ENCODE measurements around the gene HOXD1. TPM values are rescaled to one million over a fixed set of nuclear protein-coding genes. Genes with fewer than 3 reads are reported as not detected.

The HOXD1 gene
- total and polyA plus RNA-seq, 2 donors (not counting 3 experiments of a cell fraction or from before 2014, with no cell fraction given) = 6.6 to 10.4 TPM

- POLR2A ChIA-PET = no interaction called here
- Histone ChIP-seq H3K36me3 (ENCODE audit: control insufficient read depth in 2 of 2, extremely low read depth in 1 of 2, insufficient read depth in 2 of 2, low read length in 2 of 2) (peaks cover 2 to 9% of the 10 kb centered on the region in 2 experiments), H3K4me1 (ENCODE audit: control insufficient read depth, extremely low read depth, insufficient read depth, low read length) (no peaks in the 10 kb centered on the region), H3K27ac (ENCODE audit: insufficient read depth, low read depth, low read length) (no peak overlapping the region), H3K27me3 (ENCODE audit: control insufficient read depth in 2 of 2, insufficient read depth in 2 of 2, low read length in 2 of 2) (no peaks in the 10 kb centered on the region), H3K9me1 (replicated peaks; ENCODE audit: control insufficient read depth, extremely low read depth, insufficient read depth, low read length) (no peaks in the 10 kb centered on the region), H3K9ac (replicated peaks; ENCODE audit: extremely low read depth, insufficient read depth, low read length) (no peak overlapping the region), H3K79me2 (ENCODE audit: control insufficient read depth, insufficient read depth, low read length) (peaks cover 68% of the 10 kb centered on the region), H3K4me3 (replicated peaks in 1 of 3; ENCODE audit: insufficient read depth in 1 of 3, low read depth in 1 of 3, low read length in 3 of 3) (no peak overlapping the region), H3K9me3 (replicated peaks; ENCODE audit: control insufficient read depth, insufficient read depth, low read length) (no peaks in the 10 kb centered on the region), H2AFZ (ENCODE audit: low read depth, low read length) (no peak overlapping the region), H4K20me1 (replicated peaks; ENCODE audit: control insufficient read depth, extremely low read depth, insufficient read depth, low read length) (no peaks in the 10 kb centered on the region), H3K4me2 (ENCODE audit: insufficient read depth, low read length) (no peak overlapping the region)
- no TSS peak for BruUV-seq (replicated peaks)
- TF ChIP-seq POLR2A (IDR thresholded peaks at IDR 0.05; ENCODE audit: low read depth, low read length) (no peak), POLR2AphosphoS5 (IDR thresholded peaks at IDR 0.05; ENCODE audit: insufficient read depth, low read depth, low read length) (no peak), MYC (IDR thresholded peaks at IDR 0.05; ENCODE audit: low read depth, low read length) (no peak), GATA2 (IDR thresholded peaks at IDR 0.05; ENCODE audit: insufficient read depth, insufficient read length, low read depth, low read length) (no peak), FOS (IDR thresholded peaks at IDR 0.05; ENCODE audit: borderline replicate concordance, insufficient read depth, low read length) (no peak), CTCF (IDR thresholded peaks at IDR 0.05; ENCODE audit: extremely low read depth in 1 of 2, insufficient read depth in 1 of 2, low read depth in 1 of 2, low read length in 2 of 2) (no peak), JUN (IDR thresholded peaks at IDR 0.05; ENCODE audit: borderline replicate concordance, insufficient read depth, insufficient read length, low read depth) (no peak), EZH2 (IDR thresholded peaks at IDR 0.05; ENCODE audit: borderline replicate concordance, low read depth, low read length, severe bottlenecking) (no peak), MAX (IDR thresholded peaks at IDR 0.05; ENCODE audit: insufficient read depth, insufficient read length) (no peak)
- CTCF ChIA-PET = interaction anchor here (1.9 to 9.3 kb wide), 2 partner anchors 307 to 408 kb away, joined by 7 to 338 read pairs; no protein-coding TSS in a partner anchor
- FAIRE-seq = no peak
- no peak for DNase-seq (ENCODE audit: low read depth, low spot score)
- intact Hi-C loops (cut with micrococcal nuclease) = no loop called here
- dilution Hi-C loops (cut with MboI; ENCODE audit: extremely low pct_ligation_motif_present, low sequenced_read_pairs) = loop anchor here (25.0 kb wide), 1 partner anchor 491 kb away; no protein-coding TSS in a partner anchor
These were observed 42.4 kb upstream of the HOXD1 start for GRCh38 chr2:176146101-176146500.

Measured in endothelial cell of umbilical vein (primary cell).